Mucosa of stomach (tissue), 1 donor: ENCODE data around the gene SLC25A26.

ENCODE experiments used
- H3K27me3 ChIP-seq: one replicate; pipeline ENCODE4 v1.7.0; 2013; ENCODE audit warnings: mild to moderate bottlenecking, low read length; ENCODE audit not compliant: control insufficient read depth, insufficient read depth
- H3K36me3 ChIP-seq: one replicate; pipeline ENCODE4 v1.7.0; 2013; ENCODE audit warnings: low read length; ENCODE audit not compliant: control insufficient read depth, insufficient read depth
- H3K4me1 ChIP-seq: one replicate; pipeline ENCODE4 v1.7.0; 2013; ENCODE audit warnings: mild to moderate bottlenecking, low read length; ENCODE audit not compliant: control insufficient read depth, insufficient read depth
- H3K4me3 ChIP-seq: one replicate; pipeline ENCODE4 v1.7.0; 2013; ENCODE audit warnings: low read length
- H3K9ac ChIP-seq: one replicate; pipeline ENCODE4 v1.7.0; 2013; ENCODE audit warnings: mild to moderate bottlenecking, low read length, moderate library complexity
- H3K9me3 ChIP-seq: one replicate; pipeline ENCODE4 v1.7.0; 2013; ENCODE audit warnings: mild to moderate bottlenecking, low read length, moderate library complexity; ENCODE audit not compliant: control insufficient read depth
- donor health status: Pancreatic carcinoma.

The SLC25A26 gene

DNA sequence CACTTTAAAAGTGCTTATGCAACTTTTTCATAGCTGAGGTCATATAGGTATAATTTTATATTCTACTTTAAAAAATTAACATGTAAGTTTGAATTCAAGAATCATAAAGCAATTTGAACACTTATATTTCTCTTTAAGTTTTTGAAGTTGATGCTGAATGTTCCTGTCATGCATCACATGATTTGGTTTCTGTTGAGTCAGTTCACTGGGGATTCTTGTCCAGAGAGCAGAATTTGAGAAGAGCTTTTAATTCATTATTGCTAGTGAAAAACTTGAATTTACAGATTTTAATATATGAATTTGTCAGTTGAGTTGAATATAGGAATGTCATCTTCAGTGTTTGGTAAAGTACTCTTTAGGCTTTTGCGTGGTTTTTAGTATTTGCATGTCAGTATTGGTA lies 7.9 kb downstream of the SLC25A26 start:
- no peak overlapping the region for H3K4me3 ChIP-seq

DNA sequence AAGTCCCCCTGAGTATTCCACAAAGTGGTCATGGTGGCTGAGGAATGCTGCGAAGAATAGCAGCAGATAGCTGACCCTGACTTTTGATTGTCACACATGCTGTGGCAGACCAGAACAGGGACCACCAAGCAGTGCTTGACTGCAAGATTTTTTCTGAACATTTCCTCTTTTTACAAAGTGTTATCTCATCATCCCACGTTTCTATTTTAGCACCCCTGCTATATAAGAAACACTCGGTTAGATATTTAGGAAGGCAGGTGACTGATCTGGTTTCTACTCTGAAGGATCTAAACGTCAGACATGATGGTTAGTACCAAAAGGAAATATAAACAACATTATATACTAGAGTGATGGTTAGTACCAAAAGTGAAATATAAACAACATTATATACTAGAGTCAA lies 9.1 kb downstream of the SLC25A26 start:
- no peaks in the 10 kb centered on the region for H3K36me3 ChIP-seq
- no peaks in the 10 kb centered on the region for H3K4me1 ChIP-seq
- no peak overlapping the region for H3K9ac ChIP-seq
- no peaks in the 10 kb centered on the region for H3K9me3 ChIP-seq
- H3K4me3 ChIP-seq: no peak overlapping the region
- no peaks in the 10 kb centered on the region for H3K27me3 ChIP-seq

More for the DNA sequence above, 7.9 kb downstream of the SLC25A26 start:
- no peaks in the 10 kb centered on the region for H3K36me3 ChIP-seq
- no peak overlapping the region for H3K9ac ChIP-seq
- H3K4me1 ChIP-seq: no peaks in the 10 kb centered on the region
- no peaks in the 10 kb centered on the region for H3K9me3 ChIP-seq
- H3K27me3 ChIP-seq: no peaks in the 10 kb centered on the region

DNA sequence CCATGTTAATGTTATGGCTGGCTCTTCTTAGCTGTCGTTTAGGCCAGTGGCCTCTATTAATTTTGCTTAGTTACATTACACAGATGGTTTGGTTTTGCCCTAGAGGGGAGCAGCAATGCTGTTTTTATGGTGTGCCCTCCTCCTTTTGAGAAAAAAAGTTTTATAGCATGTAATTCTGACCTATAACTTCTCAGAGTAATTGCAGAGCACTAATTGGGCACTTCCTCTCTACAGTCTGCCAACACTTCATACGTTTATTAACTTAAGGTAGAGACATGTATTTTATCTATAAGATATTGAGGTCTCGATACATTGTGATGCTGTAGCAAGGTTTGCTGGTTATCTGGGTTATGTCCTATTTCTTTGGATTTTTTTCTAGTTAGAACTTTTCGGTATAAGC lies 12.2 kb downstream of the SLC25A26 start:
- Histone ChIP-seq H3K9me3 (no peaks in the 10 kb centered on the region), H3K4me1 (no peaks in the 10 kb centered on the region), H3K4me3 (no peak overlapping the region), H3K27me3 (no peaks in the 10 kb centered on the region), H3K36me3 (no peaks in the 10 kb centered on the region), H3K9ac (no peak overlapping the region)

DNA sequence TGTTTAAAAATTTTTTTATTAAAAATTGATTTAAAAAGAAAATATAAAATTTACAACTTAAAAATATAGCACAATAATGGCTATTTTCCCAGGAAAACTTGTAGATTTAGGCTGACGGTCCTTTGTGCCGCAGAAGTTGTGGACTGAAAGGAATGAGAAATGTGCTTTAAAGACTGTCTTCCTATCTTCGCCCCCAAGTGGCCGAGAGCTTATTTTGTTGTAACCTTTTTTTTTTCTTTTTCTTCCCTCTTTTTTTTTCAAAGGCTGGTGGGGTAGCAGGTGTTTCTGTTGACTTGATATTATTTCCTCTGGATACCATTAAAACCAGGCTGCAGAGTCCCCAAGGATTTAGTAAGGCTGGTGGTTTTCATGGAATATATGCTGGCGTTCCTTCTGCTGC lies 15.5 kb downstream of the SLC25A26 start:
- no peaks in the 10 kb centered on the region for H3K27me3 ChIP-seq
- H3K4me3 ChIP-seq: no peak overlapping the region
- H3K9ac ChIP-seq: no peak overlapping the region
- no peaks in the 10 kb centered on the region for H3K4me1 ChIP-seq
- no peaks in the 10 kb centered on the region for H3K9me3 ChIP-seq
- no peaks in the 10 kb centered on the region for H3K36me3 ChIP-seq

DNA sequence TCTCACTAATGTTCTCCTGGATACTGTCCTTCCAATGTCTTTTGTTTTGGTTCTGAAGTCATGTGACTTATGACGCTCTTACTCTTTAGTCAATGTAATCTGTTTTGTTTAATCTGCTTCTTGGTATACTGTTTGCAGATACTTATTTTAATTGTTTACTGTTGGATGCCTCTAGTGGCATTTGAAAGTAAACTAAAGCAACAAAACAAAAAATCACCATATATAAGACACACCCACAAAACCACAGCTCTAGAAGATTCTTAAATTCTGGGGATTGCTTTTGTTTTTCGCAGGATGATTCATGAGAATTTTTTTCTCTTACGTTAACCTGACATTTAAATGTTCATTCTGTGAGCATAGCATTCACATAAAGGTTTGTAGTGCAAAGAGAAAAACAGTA lies 16.8 kb downstream of the SLC25A26 start:
- Histone ChIP-seq H3K4me3 (no peak overlapping the region), H3K27me3 (no peaks in the 10 kb centered on the region), H3K36me3 (no peaks in the 10 kb centered on the region), H3K9me3 (no peaks in the 10 kb centered on the region), H3K9ac (no peak overlapping the region), H3K4me1 (no peaks in the 10 kb centered on the region)

DNA sequence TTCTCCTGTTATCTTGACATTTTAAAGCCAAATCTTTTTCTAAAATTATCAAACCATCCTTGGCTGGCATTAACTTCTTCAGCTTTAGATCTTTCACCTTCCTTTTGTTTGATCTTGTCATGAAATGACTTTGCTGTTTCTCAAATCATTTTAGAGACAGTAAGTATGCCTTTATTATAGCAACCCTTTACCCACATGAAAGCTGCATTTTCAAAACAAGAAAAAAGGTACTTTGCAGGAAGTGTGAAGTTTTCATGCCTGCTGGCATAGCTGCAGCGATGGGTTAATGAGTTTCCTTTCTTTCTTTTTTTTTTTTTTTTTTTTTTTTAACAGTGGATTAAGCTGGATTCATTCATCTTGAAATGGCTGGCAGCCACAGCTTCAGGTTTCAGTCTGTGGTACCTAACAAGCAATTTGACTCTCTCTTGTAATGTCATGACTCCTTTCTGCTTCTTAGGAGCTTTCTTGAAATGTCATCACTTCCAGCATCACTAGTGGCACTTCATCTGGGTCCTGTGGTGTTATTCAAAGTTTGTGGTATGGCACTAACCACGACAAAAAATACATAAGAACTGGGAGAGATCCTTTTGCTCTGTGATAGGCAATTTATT lies 18.8 kb downstream of the SLC25A26 start:
- Histone ChIP-seq H3K9me3 (no peaks in the 10 kb centered on the region), H3K9ac (no peak overlapping the region), H3K27me3 (no peaks in the 10 kb centered on the region), H3K4me1 (no peaks in the 10 kb centered on the region), H3K36me3 (no peaks in the 10 kb centered on the region), H3K4me3 (no peak overlapping the region)

DNA sequence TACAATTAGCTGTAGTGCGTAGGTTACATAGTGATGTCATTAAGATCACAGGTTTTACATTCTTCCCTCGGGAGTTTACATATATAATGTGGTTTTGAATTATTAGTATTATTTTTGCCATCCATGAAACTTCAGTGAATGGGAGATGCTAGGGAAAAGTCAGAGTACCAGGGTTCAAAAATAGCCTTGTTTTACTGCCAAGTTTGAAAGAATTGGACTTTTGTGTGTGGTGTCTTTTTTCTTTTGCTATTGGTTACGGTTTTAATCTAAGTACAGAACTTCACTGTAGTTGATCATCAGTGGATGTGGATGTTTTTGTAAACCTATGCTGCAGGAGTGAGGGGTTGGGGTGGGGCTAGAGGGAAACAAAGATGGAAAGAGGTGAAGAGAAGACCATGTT lies 20.7 kb downstream of the SLC25A26 start:
- H3K4me3 ChIP-seq: no peak overlapping the region

DNA sequence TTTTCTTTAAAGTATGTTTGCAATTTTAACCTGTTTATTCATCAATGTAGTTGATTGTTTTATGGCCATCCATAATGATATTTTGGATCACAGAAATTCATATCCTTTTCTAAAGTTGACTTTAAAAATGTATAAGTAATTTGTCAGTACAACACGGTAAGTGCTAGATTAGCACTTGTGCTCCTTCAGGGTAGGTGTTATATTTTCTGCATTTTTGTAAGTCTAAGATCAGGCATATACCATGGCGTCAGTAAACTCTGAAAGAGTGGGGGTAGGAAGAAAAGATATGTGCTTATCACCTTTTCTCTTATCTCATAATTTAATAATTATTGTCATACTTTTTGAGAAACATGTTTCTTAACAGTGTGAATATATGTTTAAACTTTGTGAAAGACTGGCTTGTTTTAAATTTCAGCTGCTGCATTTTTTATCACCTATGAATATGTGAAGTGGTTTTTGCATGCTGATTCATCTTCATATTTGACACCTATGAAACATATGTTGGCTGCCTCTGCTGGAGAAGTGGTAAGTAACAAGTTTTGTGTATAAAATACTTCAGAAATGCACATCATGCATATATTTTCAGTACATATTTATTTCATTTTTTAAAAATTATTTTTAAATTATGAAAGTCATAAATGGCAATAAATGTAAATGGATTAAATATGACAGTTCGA lies 22.1 kb downstream of the SLC25A26 start:
- Histone ChIP-seq H3K9ac (no peak overlapping the region), H3K36me3 (no peaks in the 10 kb centered on the region), H3K27me3 (no peaks in the 10 kb centered on the region), H3K9me3 (no peaks in the 10 kb centered on the region), H3K4me3 (no peak overlapping the region), H3K4me1 (no peaks in the 10 kb centered on the region)

More for the DNA sequence above, 20.7 kb downstream of the SLC25A26 start:
- Histone ChIP-seq H3K36me3 (no peaks in the 10 kb centered on the region), H3K9ac (no peak overlapping the region), H3K4me1 (no peaks in the 10 kb centered on the region), H3K27me3 (no peaks in the 10 kb centered on the region), H3K9me3 (no peaks in the 10 kb centered on the region)

DNA sequence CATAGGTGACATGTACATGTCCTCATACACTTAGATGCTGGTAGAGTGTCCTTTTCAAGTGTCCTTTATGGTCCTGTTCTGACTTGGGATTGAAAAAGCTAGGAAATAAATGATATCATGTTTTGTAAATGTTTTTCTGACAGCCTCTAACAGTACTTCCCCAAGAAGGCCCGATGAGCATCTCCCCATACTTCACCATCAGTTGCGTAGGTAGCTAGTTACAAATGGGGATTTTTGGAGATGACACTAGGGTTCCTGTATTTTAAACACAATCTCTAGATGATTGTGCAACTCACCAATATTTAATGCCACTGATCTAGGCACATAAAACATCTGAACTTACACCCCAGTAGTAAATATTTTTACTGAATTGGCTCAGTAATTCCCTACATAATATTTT lies 27.8 kb downstream of the SLC25A26 start:
- peaks cover 4% of the 10 kb centered on the region for H3K4me1 ChIP-seq
- H3K9me3 ChIP-seq: no peaks in the 10 kb centered on the region
- no peaks in the 10 kb centered on the region for H3K27me3 ChIP-seq
- no peaks in the 10 kb centered on the region for H3K36me3 ChIP-seq
- H3K9ac ChIP-seq: no peak overlapping the region
- no peak overlapping the region for H3K4me3 ChIP-seq

DNA sequence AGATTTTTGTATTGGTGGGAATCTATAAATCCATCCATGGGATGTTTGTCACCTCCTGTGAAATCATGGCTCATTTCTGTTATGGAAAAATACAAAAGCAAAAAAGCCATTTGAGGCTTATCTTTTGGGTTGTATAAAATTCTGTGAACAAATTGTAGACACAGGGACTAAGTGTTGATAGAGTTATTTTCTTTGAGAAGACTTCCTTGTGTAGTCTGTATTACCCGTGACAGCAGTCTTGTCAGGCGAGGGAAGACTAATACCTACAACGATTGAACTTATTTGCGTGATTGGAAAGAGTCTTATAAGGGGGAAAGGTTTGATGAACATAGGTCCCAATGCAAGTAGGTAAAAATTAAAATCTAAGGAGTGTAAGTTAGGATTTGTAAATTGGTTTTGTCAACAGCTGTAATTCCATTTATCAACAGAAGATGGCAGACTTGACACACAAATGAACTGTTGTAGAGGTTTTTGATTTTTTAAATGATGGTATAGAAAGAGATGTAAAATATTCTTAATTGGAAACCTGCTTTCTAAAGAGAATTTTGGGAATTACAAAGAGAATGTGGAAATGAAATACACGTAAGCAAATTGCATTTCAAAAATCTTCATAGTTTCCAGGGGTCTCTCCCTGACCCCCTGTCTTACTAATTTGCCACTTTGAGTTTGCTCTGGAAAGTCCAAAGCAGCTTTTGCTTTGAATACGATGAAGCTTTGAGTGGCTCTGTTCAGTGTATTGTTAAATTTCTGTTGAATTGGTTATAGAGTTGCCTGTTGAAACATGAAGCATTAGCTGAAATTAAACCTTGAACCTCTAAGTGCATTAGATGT lies 33.2 kb downstream of the SLC25A26 start:
- peaks cover 7% of the 10 kb centered on the region for H3K4me1 ChIP-seq
- H3K4me3 ChIP-seq: no peak overlapping the region
- H3K9ac ChIP-seq: no peak overlapping the region
- no peaks in the 10 kb centered on the region for H3K27me3 ChIP-seq
- H3K36me3 ChIP-seq: no peaks in the 10 kb centered on the region
- no peaks in the 10 kb centered on the region for H3K9me3 ChIP-seq

DNA sequence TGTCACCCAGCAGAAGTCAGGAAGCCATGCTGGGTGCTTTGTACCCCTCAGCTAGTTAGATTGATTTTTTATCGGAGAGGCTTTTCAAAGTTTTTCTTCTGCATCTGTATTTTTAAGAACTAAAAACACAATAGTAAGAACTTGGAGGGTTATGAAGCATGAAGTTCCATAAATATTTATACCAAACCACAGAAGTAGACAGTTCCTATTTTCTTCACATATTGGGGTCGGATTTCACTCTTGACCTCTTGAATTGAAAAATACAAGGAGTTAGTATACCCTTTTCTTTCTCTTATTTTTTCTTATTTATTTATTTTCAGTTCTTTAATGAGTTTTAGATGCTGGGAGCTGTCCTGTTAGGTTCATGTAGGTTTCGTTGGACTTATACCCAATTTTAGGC lies 35.1 kb downstream of the SLC25A26 start:
- no peaks in the 10 kb centered on the region for H3K9me3 ChIP-seq
- H3K27me3 ChIP-seq: no peaks in the 10 kb centered on the region
- H3K4me3 ChIP-seq: no peak overlapping the region
- peaks cover 7% of the 10 kb centered on the region for H3K4me1 ChIP-seq
- no peak overlapping the region for H3K9ac ChIP-seq
- H3K36me3 ChIP-seq: no peaks in the 10 kb centered on the region

DNA sequence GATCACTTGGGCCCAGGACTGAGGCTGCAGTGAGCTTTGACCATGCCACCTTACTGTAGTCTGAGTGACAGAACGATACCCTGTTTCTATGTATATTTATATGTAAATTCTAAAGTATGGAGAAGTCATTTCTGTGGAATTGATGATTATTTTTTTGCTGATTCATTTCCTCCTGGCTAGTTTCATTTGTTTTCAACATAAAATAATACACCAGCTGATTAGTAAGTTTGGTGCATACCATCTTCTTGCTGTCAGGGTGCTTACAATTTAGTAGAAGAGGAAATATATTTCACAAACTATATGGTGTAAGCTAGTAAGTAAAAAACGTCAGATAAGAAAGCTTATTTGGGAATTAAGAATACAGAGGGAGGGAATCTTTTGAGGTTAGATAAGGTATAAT lies 36.0 kb downstream of the SLC25A26 start:
- H3K9me3 ChIP-seq: no peaks in the 10 kb centered on the region
- H3K27me3 ChIP-seq: no peaks in the 10 kb centered on the region
- peaks cover 7% of the 10 kb centered on the region for H3K4me1 ChIP-seq
- H3K36me3 ChIP-seq: no peaks in the 10 kb centered on the region
- H3K4me3 ChIP-seq: no peak overlapping the region
- H3K9ac ChIP-seq: no peak overlapping the region
